H1 (cell line): ENCODE measurements around the gene ARHGAP26. TPM values are rescaled to one million over a fixed set of nuclear protein-coding genes. Genes with fewer than 3 reads are reported as not detected.

ENCODE experiments used
- CTCF ChIA-PET: fragments of 300-600 bp; sonication (Branson Sonifier 250); formaldehyde crosslinking; loops from one replicate; lab custom pipeline; 2021; ENCODE audit not compliant: partially characterized antibody; lab: Charles Lee
- POLR2A ChIA-PET: fragments of 300-600 bp; sonication (Branson Sonifier 250); formaldehyde crosslinking; loops from one replicate; lab custom pipeline; 2021; ENCODE audit warnings: inconsistent platforms; ENCODE audit not compliant: partially characterized antibody; lab: Charles Lee
- DNase-seq, 2 experiments: peaks; one replicate each; pipeline versions ENCODE4 v3.0.0 to v3.0.0-alpha.2; 2010 to 2022; ENCODE audit warnings: low spot score in 2 of 2, low read depth in 1 of 2, mixed read lengths in 1 of 2
- FAIRE-seq: peaks from 2 replicates; lab custom pipeline; 2011; peaks lifted over from hg19 to GRCh38; lab: Jason Lieb, UNC
- H2AFZ ChIP-seq: 2 replicates; pipeline ENCODE4 v1.8.1; 2012; ENCODE audit warnings: low read length, inconsistent platforms
- H2AK5ac ChIP-seq: 2 replicates; pipeline ENCODE4 v1.6.1; 2013; ENCODE audit warnings: low read depth, low read length
- H2BK120ac ChIP-seq: replicated peaks from 2 replicates; pipeline ENCODE3; 2013; ENCODE audit warnings: low read depth, low read length, inconsistent platforms
- H2BK12ac ChIP-seq: 2 replicates; pipeline ENCODE4 v1.6.1; 2013; ENCODE audit warnings: low read depth, low read length
- H2BK15ac ChIP-seq: 2 replicates; pipeline ENCODE4 v1.6.1; 2013; ENCODE audit warnings: low read length
- H2BK20ac ChIP-seq: 2 replicates; pipeline ENCODE4 v1.6.1; 2013; ENCODE audit warnings: low read length
- H2BK5ac ChIP-seq: 2 replicates; pipeline ENCODE4 v1.6.1; 2013; ENCODE audit warnings: low read depth, low read length
- H3K14ac ChIP-seq: 2 replicates; pipeline ENCODE4 v1.6.1; 2013; ENCODE audit warnings: inconsistent platforms; ENCODE audit not compliant: insufficient read length
- H3K18ac ChIP-seq: 2 replicates; pipeline ENCODE4 v1.6.1; 2013; ENCODE audit warnings: low read length; ENCODE audit errors: extremely low read depth
- H3K23ac ChIP-seq: 2 replicates; pipeline ENCODE4 v1.6.1; 2013; ENCODE audit warnings: inconsistent platforms; ENCODE audit not compliant: insufficient read length
- H3K23me2 ChIP-seq: 2 replicates; pipeline ENCODE4 v1.6.1; 2013; ENCODE audit warnings: low read depth, low read length
- H3K27ac ChIP-seq: 2 replicates; pipeline ENCODE4 v1.6.1; 2011; ENCODE audit warnings: low read depth, low read length, inconsistent platforms
- H3K27me3 ChIP-seq, 4 experiments: replicated peaks in 1 of 4; 1 replicate in 1 of 4; 2 replicates in 3 of 4; pipeline versions ENCODE4 v1.6.1 to v1.8.1; 2011 to 2013; ENCODE audit warnings: low read length in 3 of 4, mild to moderate bottlenecking in 3 of 4, inconsistent platforms in 2 of 4, mixed read lengths in 2 of 4, moderate library complexity in 1 of 4; ENCODE audit not compliant: control insufficient read depth in 3 of 4, insufficient read depth in 3 of 4; ENCODE audit errors: extremely low read depth in 1 of 4
- H3K36me3 ChIP-seq, 4 experiments: 2 replicates each; pipeline versions ENCODE4 v1.6.1 to v1.8.1; 2011 to 2013; ENCODE audit warnings: mild to moderate bottlenecking in 4 of 4, low read length in 3 of 4, moderate library complexity in 2 of 4, control low read depth in 1 of 4, inconsistent platforms in 1 of 4; ENCODE audit not compliant: insufficient read depth in 4 of 4, control insufficient read depth in 2 of 4
- H3K4ac ChIP-seq: replicated peaks from 2 replicates; pipeline ENCODE3; 2013; ENCODE audit warnings: low read length, low read depth, mixed read lengths, inconsistent platforms; ENCODE audit not compliant: insufficient read length
- H3K4me1 ChIP-seq, 4 experiments: replicated peaks in 1 of 4; 1 replicate in 1 of 4; 2 replicates in 3 of 4; pipeline versions ENCODE4 v1.6.1 to v1.8.1; 2011 to 2013; ENCODE audit warnings: low read length in 3 of 4, inconsistent platforms in 2 of 4, mixed read lengths in 1 of 4; ENCODE audit not compliant: insufficient read depth in 4 of 4, control insufficient read depth in 3 of 4
- H3K4me2 ChIP-seq, 2 experiments: 2 replicates each; pipeline versions ENCODE4 v1.6.1 to v1.8.1; 2011 to 2013; ENCODE audit warnings: low read depth in 2 of 2, low read length in 2 of 2, control low read depth in 1 of 2, inconsistent platforms in 1 of 2, mild to moderate bottlenecking in 1 of 2; ENCODE audit not compliant: insufficient read depth in 1 of 2
- H3K4me3 ChIP-seq, 4 experiments: fragments of 200-600, 300-600 bp in 1 of 4; sonication (generic), shearing (Covaris generic), sonication (Bioruptor Twin) in 1 of 4; 2 replicates each; pipeline versions ENCODE4 v1.5.1 to v1.8.1; 2011 to 2016; ENCODE audit warnings: low read length in 4 of 4, low read depth in 3 of 4, control low read depth in 2 of 4, inconsistent platforms in 2 of 4, mild to moderate bottlenecking in 2 of 4, mixed read lengths in 1 of 4, moderate library complexity in 1 of 4; ENCODE audit not compliant: insufficient read depth in 2 of 4; ENCODE audit errors: extremely low read depth in 1 of 4
- H3K56ac ChIP-seq: replicated peaks from 2 replicates; pipeline ENCODE3; 2013; ENCODE audit warnings: low read depth, mild to moderate bottlenecking, mixed read lengths, low read length, inconsistent platforms; ENCODE audit not compliant: insufficient read length
- H3K79me1 ChIP-seq: 2 replicates; pipeline ENCODE4 v1.6.1; 2013; ENCODE audit warnings: low read depth, low read length, control low read depth
- H3K79me2 ChIP-seq, 2 experiments: 2 replicates each; pipeline versions ENCODE4 v1.6.1 to v1.8.1; 2012 to 2013; ENCODE audit warnings: low read length in 2 of 2, mild to moderate bottlenecking in 2 of 2, inconsistent platforms in 1 of 2; ENCODE audit not compliant: insufficient read depth in 2 of 2, control insufficient read depth in 1 of 2
- H3K9ac ChIP-seq, 4 experiments: replicated peaks in 1 of 4; 1 replicate in 1 of 4; 2 replicates in 3 of 4; pipeline versions ENCODE4 v1.6.1 to v1.8.1; 2011 to 2013; ENCODE audit warnings: low read depth in 3 of 4, low read length in 3 of 4, control low read depth in 2 of 4, mild to moderate bottlenecking in 2 of 4, moderate library complexity in 2 of 4, inconsistent platforms in 1 of 4; ENCODE audit errors: extremely low read depth in 1 of 4
- H3K9me3 ChIP-seq, 2 experiments: 2 replicates each; pipeline versions ENCODE4 v1.6.1 to v1.8.1; 2012 to 2013; ENCODE audit warnings: mild to moderate bottlenecking in 2 of 2, moderate library complexity in 2 of 2, control low read depth in 1 of 2, inconsistent platforms in 1 of 2, low read depth in 1 of 2, low read length in 1 of 2, mixed read lengths in 1 of 2; ENCODE audit not compliant: insufficient read depth in 2 of 2
- H4K20me1 ChIP-seq, 2 experiments: replicated peaks in 1 of 2; 2 replicates each; pipeline versions ENCODE3 to v1.8.1; 2011 to 2013; ENCODE audit warnings: inconsistent platforms in 2 of 2, low read length in 2 of 2, mild to moderate bottlenecking in 1 of 2; ENCODE audit not compliant: insufficient read depth in 2 of 2, control insufficient read depth in 1 of 2
- H4K5ac ChIP-seq: 2 replicates; pipeline ENCODE4 v1.6.1; 2013; ENCODE audit warnings: low read length, low read depth, mixed read lengths, inconsistent platforms; ENCODE audit not compliant: insufficient read length
- H4K8ac ChIP-seq: 2 replicates; pipeline ENCODE4 v1.8.0; 2013; ENCODE audit warnings: mild to moderate bottlenecking, moderate library complexity, low read length, inconsistent platforms; ENCODE audit not compliant: insufficient read depth; ENCODE audit errors: extremely low read depth
- H4K91ac ChIP-seq: replicated peaks from 2 replicates; pipeline ENCODE3; 2013; ENCODE audit warnings: low read length, mixed read lengths, inconsistent platforms; ENCODE audit not compliant: insufficient read length
- POLR2AphosphoS5 ChIP-seq: IDR thresholded peaks from 2 replicates; pipeline ENCODE4 v1.6.1; 2011; ENCODE audit warnings: low read depth, low read length
- WGBS, 2 experiments: shearing (Covaris generic) in 1 of 2; methylation state at CpG; one replicate each; pipeline versions ENCODE4 v1.1.6 to v1.1.7; 2013 to 2015; ENCODE audit warnings: low lambda C conversion rate in 2 of 2, mixed read lengths in 2 of 2, inconsistent platforms in 1 of 2, low coverage in 1 of 2, missing lambda C conversion rate in 1 of 2; ENCODE audit not compliant: insufficient replicate concordance in 2 of 2, insufficient coverage in 1 of 2, insufficient read length in 1 of 2; ENCODE audit errors: extremely low coverage in 1 of 2, missing lambda C conversion rate in 1 of 2; 5-methylcytosine and 5-hydroxymethylcytosine counted together
- polyA plus RNA-seq, 7 experiments: library from polyadenylated mRNA; depleted of rRNA in 3 of 7; stranded (reverse) in 5 of 7; unstranded in 2 of 7; fragments of >200 nt in 5 of 7; fragments of 200-250 nt in 2 of 7; gene quantifications; 1 replicate in 5 of 7; 2 replicates in 1 of 7; 4 replicates in 1 of 7; pipeline versions ENCODE4 v1.2.1 to v1.2.3, GENCODE V29; 2011 to 2013; ENCODE audit warnings: missing spikeins in 2 of 7, mixed read lengths in 2 of 7
- total RNA-seq: library from RNA; stranded (reverse); fragmentation: NEBNext Ultra II Directional; extraction: Animal tissue kit (Norgen Biotek cat#: 25700); gene quantifications from 2 replicates; pipeline ENCODE4 v1.2.1, GENCODE V29; 2021

Gene ARHGAP26
- total and polyA plus RNA-seq, 2 of the 8 experiments (the other 6 are each of a cell fraction or from before 2014, with no cell fraction given) = 7.1 to 24.8 TPM

DNA sequence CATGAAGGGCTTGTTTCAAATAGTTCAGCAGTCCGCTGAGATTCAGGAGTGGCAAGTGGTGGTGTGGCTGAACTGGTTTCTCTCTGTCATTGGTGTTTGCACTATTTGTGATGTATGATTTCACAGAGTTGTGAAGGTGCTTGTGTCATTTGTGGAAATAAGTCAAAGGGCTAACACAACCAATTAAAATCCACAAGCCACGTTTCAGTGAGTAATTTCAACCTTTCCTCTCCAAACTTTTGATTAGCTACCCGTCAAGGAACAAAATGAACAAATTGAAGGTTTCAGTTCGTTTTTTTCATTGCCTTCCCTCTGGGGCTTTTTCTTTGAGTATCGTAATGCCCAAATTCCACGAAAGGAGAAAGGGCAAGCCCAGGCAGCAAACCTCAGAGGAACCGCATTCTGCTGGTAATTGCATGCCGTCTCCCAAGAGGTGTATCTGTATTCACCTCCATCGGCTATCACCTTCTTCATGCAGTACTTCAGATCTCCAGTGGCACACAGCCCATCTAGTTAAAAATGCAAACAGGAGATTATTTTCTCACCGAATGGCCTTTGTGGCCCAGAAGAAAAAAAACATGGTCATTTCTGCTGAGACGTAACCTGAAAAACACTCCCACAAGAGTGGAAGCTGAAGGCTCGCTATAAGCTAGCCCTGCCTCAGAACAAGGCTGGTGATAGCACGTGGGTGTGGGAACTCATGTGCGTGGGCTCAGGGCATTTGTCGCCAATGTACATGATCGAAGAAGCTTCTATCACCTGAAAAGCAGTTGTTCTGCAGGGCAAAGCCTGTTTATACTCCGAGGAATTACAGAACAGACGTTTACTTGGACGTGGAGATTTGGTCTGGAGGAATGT lies 436.2 kb downstream of the ARHGAP26 start:
- WGBS, 2 experiments = 86% methylated on average over 19 of the region's 19 CpGs; no CpG with 5 or more reads in 1 of the 2 experiments
- Histone ChIP-seq H3K14ac (no peak overlapping the region), H3K4me1 (peaks cover 0 to 4% (median 0%) of the 10 kb centered on the region in 4 experiments; a peak in 1 of 7 replicates), H3K79me1 (no peaks in the 10 kb centered on the region), H3K9me3 (no peaks in the 10 kb centered on the region), H4K20me1 (no peaks in the 10 kb centered on the region), H3K27ac (no peak overlapping the region), H2BK20ac (no peak overlapping the region), H3K79me2 (no peaks in the 10 kb centered on the region), H4K91ac (no peak overlapping the region), H2AFZ (no peak overlapping the region), H3K4me2 (no peak overlapping the region), H2BK12ac (no peak overlapping the region), H3K36me3 (no peaks in the 10 kb centered on the region), H3K23me2 (no peaks in the 10 kb centered on the region), H2BK120ac (no peak overlapping the region), H3K23ac (no peak overlapping the region), H2AK5ac (no peak overlapping the region), H3K27me3 (no peaks in the 10 kb centered on the region), H4K5ac (no peak overlapping the region), H2BK5ac (no peak overlapping the region), H2BK15ac (no peak overlapping the region), H3K4me3 (no peak overlapping the region), H3K4ac (no peak overlapping the region), H3K18ac (no peak overlapping the region), H4K8ac (no peak overlapping the region), H3K56ac (no peak overlapping the region), H3K9ac (no peak overlapping the region)
- DNase-seq (no peak), FAIRE-seq (no peak)
- ChIA-PET CTCF (interaction anchor here (1.0 to 5.3 kb wide), 4 partner anchors 12 to 203 kb away, joined by 3 to 33 read pairs (median 4); no protein-coding TSS in a partner anchor), POLR2A (no interaction called here)
- no peak for TF ChIP-seq POLR2AphosphoS5
